Stromal cell of bone marrow (primary cell): ENCODE measurements around the gene DNAH10.

Experiments used
- DNase-seq: peaks from one replicate; pipeline ENCODE4 v3.0.0-alpha.2; 2012; ENCODE audit warnings: low read depth

DNAH10 gene

DNA sequence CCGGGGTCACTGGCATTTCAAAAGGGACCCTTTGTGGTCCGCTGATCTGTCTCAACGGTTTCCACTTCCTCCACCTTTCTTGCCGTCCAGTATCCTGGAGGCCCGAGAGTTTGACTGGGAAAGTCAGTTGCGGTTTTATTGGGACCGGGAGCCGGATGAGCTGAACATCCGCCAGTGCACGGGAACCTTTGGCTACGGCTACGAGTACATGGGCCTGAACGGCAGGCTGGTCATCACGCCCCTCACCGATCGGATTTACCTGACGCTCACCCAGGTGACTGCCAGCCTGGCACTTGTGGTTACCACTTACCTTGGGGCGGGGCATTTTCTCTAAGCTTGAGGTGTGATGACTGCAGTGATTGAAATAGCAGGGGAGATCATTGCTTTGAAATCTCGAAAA, 83.8 kb downstream of the DNAH10 start:
- DNase-seq: no peak

DNA sequence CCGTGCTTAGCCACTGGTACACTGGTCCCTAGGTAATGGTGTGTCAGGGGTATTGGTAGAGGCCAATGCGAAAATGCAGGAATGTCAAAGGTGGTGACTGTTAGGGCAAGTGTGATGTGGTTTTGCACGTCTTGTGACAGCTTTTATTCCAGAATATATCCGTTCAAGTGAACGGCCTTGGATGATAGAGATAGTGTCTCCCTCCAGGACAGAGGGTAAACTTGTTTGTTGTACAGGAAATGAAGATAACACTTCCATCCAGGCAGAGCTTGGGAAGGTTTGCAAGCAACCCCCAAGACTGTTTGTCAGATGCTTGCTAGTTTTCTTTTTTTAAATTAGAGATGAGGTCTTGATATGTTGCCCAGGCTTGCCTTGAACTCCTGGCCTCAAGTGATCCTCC, 84.2 kb downstream of the DNAH10 start:
- DNase-seq: no peak

- DNase-seq: no peak
Observed at GRCh38 chr12:123847019-123847418, 84.9 kb downstream of the DNAH10 start.

DNA sequence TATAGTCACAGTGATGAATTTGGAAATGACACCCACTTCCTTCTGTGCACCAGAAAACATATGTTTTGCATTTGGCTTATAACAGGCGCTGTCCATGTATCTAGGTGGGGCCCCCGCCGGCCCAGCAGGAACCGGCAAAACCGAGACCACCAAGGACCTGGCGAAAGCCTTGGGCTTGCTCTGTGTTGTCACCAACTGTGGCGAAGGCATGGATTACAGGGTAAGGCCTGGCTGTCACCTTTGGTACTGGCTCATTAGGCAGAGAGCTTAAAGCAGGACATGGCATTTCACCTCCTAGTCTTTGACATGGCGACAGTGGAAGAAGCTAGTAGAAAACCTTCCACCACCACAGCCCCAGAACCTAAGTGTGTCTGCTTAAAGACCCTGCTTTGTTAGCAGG, 85.8 kb downstream of the DNAH10 start:
- DNase-seq: no peak

- no peak for DNase-seq
Observed at GRCh38 chr12:123849517-123849916, 87.4 kb downstream of the DNAH10 start.

DNA sequence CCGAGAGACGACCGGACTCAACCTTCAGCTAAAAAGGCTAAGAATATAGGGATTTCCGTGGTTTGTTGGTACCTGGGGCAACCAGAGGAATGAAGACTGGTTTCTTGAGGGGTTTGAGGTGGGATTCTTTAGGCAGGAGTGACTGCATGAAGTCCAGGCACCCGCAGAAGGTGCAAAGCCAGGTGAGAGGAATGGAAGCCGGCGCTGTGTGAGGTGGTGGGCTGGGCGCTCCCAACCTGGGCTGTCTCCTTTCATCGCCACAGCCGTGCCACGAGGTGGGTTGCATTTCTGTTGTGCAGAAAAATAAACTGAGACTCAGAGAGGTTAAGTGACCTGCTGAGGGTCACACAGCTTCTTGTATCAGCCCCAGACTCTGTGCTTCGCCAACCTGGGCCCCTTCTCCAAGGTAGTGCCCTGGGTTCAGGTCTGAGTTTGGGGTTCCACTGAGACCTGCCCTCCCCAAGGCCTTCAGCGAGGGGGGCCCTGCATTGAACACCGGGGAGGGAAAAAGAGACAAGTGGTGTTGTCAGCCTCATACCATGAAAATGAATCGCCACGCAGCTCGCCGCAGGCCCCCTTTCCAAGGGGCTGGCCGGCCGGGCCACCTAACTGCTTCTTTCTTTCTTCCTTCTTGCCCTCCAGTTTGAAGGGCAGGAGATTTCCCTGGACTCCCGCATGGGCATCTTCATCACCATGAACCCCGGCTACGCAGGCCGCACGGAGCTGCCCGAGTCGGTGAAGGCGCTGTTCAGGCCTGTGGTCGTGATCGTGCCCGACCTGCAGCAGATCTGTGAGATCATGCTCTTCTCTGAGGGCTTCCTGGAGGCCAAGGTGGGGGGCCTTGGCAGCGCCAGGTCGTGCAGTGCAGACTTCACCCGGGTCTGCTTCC, 88.4 kb downstream of the DNAH10 start:
- no peak for DNase-seq

GRCh38 chr12:123853396-123854070, 91.4 kb downstream of the DNAH10 start:
- no peak for DNase-seq

DNA sequence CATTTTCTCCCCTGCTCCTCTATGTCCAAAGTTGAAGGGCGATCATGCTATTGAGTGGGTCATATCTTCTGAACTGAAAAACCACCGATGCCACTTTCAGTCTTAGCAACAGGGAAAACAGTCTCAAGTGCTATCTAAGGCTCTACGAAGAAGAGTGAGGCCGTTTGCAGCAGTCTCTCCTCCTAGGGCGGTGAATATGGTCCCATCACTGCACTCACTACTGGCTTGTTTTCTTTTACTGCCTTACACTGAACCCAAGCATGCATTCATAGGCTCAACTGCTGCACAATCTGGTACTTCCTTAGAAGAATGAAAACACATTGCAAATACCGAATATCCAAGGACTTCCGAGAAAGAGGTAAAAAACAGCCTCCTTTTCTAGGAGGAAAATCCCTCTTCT, 92.1 kb downstream of the DNAH10 start:
- DNase-seq: no peak

DNA sequence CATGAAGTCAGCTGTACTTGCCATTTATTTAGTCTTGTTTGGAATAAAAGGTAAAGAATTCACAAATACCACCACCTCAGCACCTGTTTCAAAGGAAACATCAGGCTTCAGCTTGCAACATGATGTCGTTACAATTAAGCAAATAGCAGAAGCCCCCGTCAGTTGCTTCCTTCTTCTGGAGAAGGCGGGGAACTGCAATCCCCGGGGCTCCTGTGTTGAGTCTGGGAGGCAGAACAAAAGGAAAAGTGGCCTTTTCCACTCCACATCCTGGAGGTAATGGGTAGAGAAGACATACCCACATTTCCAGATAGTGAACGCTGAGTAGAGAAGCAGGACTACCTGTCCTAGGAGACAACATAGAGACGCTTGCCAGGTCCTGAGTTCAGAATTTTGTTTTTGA, 92.8 kb downstream of the DNAH10 start:
- DNase-seq: no peak

DNA sequence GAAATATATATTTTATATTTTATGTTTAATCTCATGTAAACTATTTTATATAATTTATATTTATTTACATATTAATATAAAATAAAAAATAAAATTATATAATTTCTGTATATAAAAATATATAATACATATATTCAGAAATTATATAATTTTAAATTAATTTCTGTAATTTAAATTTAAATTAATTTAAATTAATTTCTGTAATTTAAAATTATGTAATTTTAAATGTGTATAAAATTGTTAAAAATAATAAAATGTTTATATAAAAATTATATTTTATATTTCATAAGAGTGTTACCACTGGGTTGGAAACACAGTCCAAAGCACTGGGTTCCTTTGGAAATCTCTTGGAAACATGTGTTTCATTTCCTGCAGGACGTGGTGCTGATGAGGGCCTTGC, 94.6 kb downstream of the DNAH10 start:
- no peak for DNase-seq

- DNase-seq: no peak
Observed at GRCh38 chr12:123858176-123858575, 96.1 kb downstream of the DNAH10 start.

DNA sequence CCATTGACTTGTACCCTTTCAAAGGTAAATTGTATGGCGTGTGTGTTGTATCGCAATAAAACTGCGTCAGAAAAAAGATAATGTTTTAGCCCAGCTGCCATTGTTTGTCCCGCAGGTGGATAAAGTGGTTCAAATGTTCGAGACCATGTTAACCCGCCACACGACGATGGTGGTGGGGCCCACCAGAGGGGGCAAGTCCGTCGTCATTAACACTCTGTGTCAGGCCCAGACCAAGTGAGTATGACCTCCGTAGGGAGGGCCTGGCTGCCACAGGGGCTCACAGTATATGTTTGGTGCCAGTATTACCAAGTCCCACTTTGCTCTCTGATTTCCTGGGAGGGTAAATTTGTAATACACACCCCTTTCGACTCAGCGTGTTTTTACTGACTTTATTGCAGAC, 96.9 kb downstream of the DNAH10 start:
- no peak for DNase-seq

- no peak for DNase-seq
Observed at GRCh38 chr12:123860377-123860776, 98.3 kb downstream of the DNAH10 start.

DNA sequence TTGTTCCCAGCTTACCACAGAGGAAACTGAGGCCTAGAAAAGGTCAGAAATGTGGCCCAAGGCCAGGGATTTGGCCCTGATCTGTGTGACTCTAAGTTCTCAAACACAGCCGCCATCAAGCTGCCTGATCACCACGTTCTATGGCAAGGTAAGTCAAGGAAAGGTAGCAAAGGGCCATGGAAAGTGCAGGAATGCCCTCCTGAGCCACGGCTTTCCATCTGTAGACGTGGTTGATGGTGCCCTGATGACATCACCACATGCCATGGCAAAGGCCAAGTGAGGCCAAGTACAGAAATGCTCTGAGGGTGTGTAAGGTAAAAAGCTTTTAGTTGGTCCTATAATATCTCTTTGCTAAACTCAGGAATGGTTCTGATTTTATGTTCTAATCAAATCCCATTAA, 99.3 kb downstream of the DNAH10 start:
- DNase-seq: no peak

DNA sequence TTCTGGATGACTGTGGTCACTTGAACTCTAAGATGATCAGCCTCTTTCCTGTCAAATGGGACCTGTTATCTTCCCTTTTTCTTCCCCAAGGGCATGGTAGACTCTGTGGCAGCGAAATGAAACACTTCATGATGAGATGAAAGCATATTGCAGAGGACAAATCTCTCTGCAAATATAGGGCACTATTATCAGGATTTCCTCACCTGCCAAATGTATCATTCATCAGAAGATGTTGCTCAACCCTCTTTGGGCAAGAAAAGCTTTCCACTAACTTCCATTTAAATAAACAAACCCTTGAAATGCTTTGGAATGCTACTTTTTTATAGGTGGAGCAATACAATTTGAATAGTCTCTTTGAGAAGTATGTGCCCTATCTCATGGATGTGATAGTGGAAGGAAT, 105.0 kb downstream of the DNAH10 start:
- DNase-seq: no peak

DNA sequence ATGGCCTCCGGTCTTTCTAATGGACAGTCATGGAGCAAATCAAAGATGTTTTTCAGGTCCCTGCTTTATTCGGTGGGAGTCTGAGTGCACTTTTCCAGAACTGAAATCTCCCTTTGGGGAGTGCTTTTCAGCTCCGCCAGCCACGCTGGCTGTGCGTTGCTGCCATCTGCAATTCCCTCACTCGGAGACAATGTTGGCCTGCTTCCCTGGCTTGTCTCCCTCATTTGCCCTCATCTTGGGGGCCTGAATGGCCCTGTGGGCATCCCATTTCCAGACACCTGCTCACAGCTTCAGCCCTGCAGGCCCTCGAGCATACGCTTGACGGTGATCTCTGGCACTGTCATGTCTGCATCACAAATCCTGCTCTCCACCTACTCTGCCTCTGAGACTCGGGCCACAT, 106.7 kb downstream of the DNAH10 start:
- DNase-seq: no peak

GRCh38 chr12:123873793-123874192, 111.7 kb downstream of the DNAH10 start:
- no peak for DNase-seq

DNA sequence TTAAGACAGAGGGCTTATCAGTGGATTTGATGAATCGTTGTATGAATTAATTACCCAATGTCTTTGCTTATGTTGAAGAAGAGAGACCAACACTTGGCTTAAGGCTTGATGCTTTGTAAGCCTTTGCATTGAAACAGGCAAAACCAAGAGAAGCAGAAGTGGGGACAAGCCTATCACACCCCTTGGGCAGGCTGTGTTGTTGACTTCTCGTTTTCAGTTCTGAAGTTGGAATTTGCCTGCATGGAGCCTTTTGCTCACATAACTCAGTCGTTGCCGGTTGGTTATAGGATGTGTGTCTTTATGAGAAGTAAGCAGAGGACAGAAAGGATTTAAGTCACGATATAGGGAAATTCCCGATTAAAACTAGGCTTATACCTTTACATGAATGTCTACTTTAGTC, 115.9 kb downstream of the DNAH10 start:
- no peak for DNase-seq

- DNase-seq: no peak
Observed at GRCh38 chr12:123879101-123879500, 117.0 kb downstream of the DNAH10 start.

- DNase-seq: no peak
Observed at GRCh38 chr12:123879691-123880090, 117.6 kb downstream of the DNAH10 start.

DNA sequence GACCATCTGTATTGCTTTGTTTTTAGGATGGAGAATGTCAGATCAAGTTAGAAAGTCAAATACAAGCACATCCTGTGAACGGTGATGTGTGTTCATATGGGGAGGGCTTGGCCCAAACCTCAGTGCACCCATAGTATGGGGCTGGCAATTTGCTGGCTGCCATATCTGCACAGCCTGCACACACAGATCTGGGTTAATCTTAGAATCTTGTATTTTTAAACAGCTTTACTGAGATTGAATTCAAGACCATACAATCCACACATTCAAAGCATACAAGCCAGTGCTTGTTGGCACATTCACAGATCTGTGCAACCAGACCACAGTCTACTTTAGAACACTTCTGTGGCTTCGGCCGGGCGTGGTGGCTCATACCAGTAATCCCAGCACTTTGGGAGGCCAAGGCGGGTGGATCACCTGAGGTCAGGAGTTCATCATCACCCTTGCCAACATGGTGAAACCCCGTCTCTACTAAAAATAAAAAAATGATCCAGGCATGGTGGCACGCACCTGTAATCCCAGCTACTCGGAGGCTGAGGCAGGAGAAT, 120.1 kb downstream of the DNAH10 start:
- DNase-seq: no peak

GRCh38 chr12:123886258-123886657, 124.2 kb downstream of the DNAH10 start:
- DNase-seq: no peak

DNA sequence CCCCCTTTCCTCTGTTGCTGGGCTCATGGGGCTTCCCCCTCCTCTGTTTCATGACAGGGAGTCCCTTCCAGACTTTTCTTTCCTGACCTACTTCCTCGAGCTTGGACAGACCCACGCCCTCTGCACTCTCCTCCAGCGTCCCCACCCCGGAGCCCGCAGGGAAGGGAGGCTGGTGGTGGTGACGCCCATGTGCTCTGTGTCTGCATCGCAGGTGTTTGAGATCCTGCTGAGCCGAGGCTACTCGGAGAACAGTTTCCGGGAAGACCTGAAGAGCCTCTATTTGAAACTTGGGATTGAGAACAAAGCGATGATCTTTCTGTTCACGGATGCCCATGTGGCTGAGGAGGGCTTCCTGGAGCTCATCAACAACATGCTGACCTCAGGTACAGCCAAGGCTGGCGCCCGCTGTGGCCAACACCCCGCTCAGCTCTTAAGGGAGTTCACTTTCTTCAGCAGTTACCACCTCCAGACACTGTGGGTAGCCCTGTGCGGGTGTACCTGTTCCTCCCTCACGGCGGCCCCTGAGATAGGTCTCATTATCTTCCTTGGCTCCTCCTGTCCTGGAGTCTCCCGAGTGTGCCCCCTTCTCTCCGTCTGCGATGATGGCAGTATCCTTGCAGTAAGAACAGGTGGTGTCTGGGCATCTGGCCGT, 125.0 kb downstream of the DNAH10 start:
- no peak for DNase-seq
